ENCODE results near the gene COMT. TPM values are rescaled to one million over a fixed set of nuclear protein-coding genes. Genes with fewer than 3 reads are reported as not detected.

The COMT gene
- total RNA-seq, result 210 and 308 TPM in 2 replicates

GRCh38 chr22:19941365-19942082 is at the start of gene COMT, which contains the start of gene TXNRD2:
COMT (plus strand) TSS chr22:19941772; CDS start chr22:19962527, 20,755 bp downstream.
TXNRD2 (minus strand) TSS chr22:19941818; CDS start chr22:19941803, 15 bp downstream.

GRCh38 chr22:20016734-20017621 is 75.4 kb downstream of the COMT start, which contains the start of gene ARVCF:
ARVCF (minus strand) TSS chr22:20016823; CDS start chr22:19990794, 26,029 bp downstream.

Other genes starting within 250 kb of the COMT start
- 14.8 and 39.5 TPM in 2 replicates for gene SEPTIN5, start 227.3 kb upstream of the COMT start, total RNA-seq
- gene GP1BB, start 218.2 kb upstream of the COMT start, total RNA-seq, result 0.89 and 2.7 TPM in 2 replicates
- 0.12 TPM in 1 of 2 replicates, not detected in the other for gene TBX1, start 181.0 kb upstream of the COMT start, total RNA-seq
- gene GNB1L, start 86.9 kb upstream of the COMT start, total RNA-seq, result 10.5 and 18.8 TPM in 2 replicates
- gene RTL10, start 86.9 kb upstream of the COMT start, total RNA-seq, result 8.3 and 11.6 TPM in 2 replicates
- 23.4 and 25.9 TPM in 2 replicates for gene TXNRD2, start within 50 bp of the COMT start, total RNA-seq
- 12.4 and 30.0 TPM in 2 replicates for gene ARVCF, start 75.1 kb downstream of the COMT start, total RNA-seq
- gene TANGO2, start 79.3 kb downstream of the COMT start, total RNA-seq, result 56.7 and 62.5 TPM in 2 replicates
- gene DGCR8, start 138.5 kb downstream of the COMT start, total RNA-seq, result 26.5 and 32.9 TPM in 2 replicates
- gene RANBP1, start 174.3 kb downstream of the COMT start, total RNA-seq, result 303 and 588 TPM in 2 replicates
- gene TRMT2A, start 175.5 kb downstream of the COMT start, total RNA-seq, result 45.2 and 45.3 TPM in 2 replicates
- gene ZDHHC8, start 190.0 kb downstream of the COMT start, total RNA-seq, result 7.1 and 7.6 TPM in 2 replicates
- gene CCDC188, start 209.3 kb downstream of the COMT start, total RNA-seq, result 1.5 and 2.3 TPM in 2 replicates

Measured in uterine smooth muscle cell (primary cell).